GM18951 (cell line): ENCODE measurements around the gene FER.
"Not testable (repeated sequence)": the region's sequence is repeated elsewhere in the genome, so short reads cannot be mapped to it uniquely, and the experiment has no call there.

Experiments
- POLR2A ChIP-seq: IDR thresholded peaks from 4 replicates; pipeline ENCODE4 v1.6.1; 2011; ENCODE audit warnings: mild to moderate bottlenecking; ENCODE audit not compliant: insufficient read length, insufficient read depth; ENCODE audit errors: extremely low read depth
- in situ Hi-C: fragments of 300-500 bp; cut with MboI; formaldehyde crosslinking; loops from one replicate; pipeline ENCODE4 v1.12.0; 2022; ENCODE audit warnings: low sequenced_read_pairs, mixed read lengths, inconsistent platforms; ENCODE audit not compliant: unreplicated experiment

The FER gene

GRCh38 chr5:108953940-108954339, 206.2 kb downstream of the FER start:
- TF ChIP-seq POLR2A: no peak

DNA sequence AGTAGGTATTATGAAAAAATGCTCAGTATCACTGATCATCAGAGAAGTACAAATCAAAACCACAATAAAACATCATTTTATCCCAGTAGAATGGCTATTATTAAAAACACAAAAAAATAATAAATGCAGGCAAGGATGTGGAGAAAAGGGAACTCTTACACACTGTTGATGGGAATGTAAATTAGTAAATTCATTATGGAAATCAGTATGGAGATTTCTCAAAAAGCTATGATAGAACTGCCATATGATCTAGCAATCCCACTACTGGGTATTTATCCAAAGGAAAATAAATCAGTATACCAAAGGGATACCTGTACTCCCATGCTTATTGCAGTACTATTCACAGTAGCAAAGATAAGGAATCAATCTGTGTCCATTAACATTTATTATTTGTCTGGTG, 209.6 kb downstream of the FER start:
- in situ Hi-C loops: no loop called here
- no peak for TF ChIP-seq POLR2A

More at GRCh38 chr5:108953940-108954339, 206.2 kb downstream of the FER start:
- in situ Hi-C loops: no loop called here

GRCh38 chr5:108966910-108967309, 219.2 kb downstream of the FER start:
- TF ChIP-seq POLR2A: no peak
- in situ Hi-C loops: no loop called here

DNA sequence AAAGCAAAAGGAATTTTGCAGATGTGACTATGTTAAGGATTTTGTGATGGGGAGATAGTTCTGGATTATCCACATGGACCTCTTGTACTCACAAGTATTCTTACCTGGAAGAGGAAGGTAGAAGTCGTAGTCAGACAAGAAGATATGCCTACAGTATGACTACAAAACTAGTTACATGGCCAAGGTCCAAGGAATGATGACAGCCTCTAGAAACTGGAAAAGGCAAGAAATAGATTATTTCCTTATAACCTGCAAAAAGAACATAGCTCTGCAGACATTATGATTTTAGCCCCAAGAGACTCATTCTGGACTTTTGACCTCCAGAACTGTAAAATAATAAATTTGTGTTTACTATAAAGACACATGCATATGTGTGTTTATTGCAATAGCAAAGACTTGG, 226.9 kb downstream of the FER start:
- TF ChIP-seq POLR2A: no peak
- in situ Hi-C loops: no loop called here

DNA sequence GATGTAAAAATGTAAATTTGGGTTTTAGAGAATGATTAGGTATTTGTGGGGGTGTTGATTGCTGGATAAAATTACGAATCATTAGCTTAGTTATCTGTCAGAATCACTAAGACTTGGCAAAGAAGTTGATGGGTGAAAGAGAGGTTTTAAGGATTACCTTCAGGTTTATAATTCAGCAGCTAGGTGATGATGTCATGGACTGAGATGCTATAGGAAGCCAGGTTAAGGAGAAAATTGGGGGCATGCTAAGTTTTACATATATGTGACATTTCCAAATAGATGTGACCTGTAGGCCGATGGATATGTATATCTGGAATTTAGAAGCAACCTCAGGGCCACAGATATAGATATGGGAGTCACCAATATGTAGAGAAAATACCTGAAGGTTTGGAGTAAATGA, 228.0 kb downstream of the FER start:
- in situ Hi-C loops: no loop called here
- TF ChIP-seq POLR2A: no peak

- no peak for TF ChIP-seq POLR2A
- in situ Hi-C loops: no loop called here
Measured at GRCh38 chr5:108983461-108984092, 235.9 kb downstream of the FER start.

- TF ChIP-seq POLR2A: no peak
- in situ Hi-C loops: no loop called here
Measured at GRCh38 chr5:108989761-108990392, 242.2 kb downstream of the FER start.

DNA sequence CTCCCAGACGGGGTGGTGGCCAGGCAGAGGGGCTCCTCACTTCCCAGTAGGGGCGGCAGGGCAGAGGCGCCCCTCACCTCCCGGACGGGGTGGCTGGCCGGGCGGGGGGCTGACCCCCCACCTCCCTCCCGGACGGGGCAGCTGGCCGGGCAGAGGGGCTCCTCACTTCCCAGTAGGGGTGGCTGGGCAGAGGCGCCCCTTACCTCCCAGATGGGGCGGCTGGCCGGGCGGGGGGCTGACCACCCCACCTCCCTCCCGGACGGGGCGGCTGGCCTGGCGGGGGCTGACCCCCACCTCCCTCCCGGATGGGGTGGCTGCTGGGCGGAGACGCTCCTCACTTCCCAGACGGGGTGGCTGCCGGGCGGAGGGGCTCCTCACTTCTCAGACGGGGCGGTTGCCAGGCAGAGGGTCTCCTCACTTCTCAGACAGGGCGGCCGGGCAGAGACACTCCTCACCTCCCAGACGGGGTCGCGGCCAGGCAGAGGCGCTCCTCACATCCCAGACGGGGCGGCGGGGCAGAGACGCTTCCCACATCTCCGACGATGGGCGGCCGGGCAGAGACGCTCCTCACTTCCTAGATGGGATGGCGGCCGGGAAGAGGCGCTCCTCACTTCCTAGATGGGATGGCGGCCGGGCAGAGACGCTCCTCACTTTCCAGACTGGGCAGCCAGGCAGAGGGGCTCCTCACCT, 244.8 kb downstream of the FER start:
- in situ Hi-C loops: not testable (repeated sequence)

DNA sequence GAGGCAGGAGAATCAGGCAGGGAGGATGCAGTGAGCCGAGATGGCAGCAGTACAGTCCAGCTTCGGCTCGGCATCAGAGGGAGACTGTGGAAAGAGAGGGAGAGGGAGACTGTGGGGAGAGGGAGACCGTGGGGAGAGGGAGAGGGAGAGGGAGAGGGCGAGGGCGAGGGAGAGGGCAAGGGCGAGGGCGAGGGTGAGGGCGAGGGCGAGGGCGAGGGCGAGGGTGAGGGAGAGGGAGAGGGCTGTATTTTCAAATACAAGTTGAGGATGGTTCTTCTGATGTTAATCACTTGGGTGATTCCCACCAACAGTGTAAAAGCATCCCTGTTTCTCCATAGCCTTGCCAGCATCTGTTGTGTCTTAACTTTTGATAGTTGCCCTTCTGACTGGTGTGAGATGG, 245.7 kb downstream of the FER start:
- in situ Hi-C loops: not testable (repeated sequence)

DNA sequence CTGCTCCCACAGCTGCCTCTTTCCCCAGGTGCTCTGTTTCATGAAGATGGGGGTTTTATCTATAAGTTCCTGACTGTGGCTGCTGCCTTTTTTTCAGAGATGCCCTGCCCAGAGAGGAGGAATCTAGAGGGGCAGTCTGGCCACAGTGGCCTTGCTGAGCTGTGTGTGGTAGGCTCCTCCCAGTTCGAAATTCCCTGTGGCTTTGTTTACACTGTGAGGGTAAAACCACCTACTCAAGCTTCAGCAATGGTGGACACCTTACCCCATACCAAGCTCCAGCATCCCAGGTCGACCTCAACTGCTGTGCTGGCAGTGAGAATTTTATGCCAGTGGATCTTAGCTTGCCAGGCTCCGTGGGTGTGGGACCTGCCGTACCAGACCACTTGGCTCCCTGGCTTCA, 250.0 kb downstream of the FER start:
- in situ Hi-C loops: no loop called here
- no peak for TF ChIP-seq POLR2A

- TF ChIP-seq POLR2A: no peak
- in situ Hi-C loops: no loop called here
Measured at GRCh38 chr5:108998216-108998615, 250.5 kb downstream of the FER start.

- in situ Hi-C loops: no loop called here
- no peak for TF ChIP-seq POLR2A
Measured at GRCh38 chr5:109003928-109004327, 256.2 kb downstream of the FER start.

DNA sequence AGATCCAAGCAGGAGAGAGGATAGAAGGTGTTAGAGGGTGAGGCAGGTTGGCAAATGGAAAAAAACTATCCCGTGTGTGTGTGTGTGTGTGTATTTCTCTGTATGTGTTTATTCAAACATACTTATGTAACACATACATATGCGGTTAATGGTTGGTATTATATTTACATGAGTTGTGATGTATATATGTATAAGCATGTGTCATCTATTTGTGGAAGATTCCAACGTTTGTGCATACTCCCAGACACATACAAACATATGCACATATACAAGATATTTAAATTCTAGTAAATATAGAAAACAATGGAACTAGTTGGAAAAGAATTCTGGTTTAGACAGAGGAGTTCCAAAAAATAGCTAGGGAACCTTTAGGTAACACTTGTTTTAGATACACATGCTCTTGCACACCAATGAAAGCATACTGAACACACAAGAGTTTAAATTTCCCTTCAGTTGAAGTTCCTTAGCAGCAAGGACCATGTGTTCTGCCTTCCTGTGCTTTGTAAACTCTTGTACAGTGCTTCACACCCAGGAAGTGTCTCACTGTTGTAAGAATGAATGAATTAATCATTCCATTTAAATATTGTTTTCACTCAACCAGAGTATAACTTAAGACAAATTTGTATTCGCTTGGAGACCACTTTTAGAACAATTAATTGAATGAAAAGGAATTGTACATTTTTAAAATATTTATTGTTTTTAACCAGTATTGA, 257.8 kb downstream of the FER start:
- no peak for TF ChIP-seq POLR2A
- in situ Hi-C loops: no loop called here

DNA sequence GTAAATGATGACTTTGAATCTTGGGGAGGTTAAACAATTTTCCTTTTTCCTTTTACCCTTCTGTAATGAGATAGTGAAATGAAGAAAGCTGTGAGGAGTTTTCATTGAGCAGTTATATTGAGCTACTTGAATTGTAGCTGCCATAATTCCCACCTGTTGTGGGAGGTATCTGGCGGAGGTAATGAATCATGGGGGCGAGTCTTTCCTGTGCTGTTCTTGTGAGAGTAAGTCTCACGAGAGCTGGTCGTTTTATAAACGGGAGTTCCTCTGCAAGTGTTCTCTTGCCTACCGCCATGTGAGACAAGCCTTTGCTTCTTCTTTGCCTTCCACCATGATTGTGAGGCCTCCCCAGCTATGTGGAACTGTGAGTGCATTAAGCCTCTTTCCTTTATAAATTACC, 258.4 kb downstream of the FER start:
- no peak for TF ChIP-seq POLR2A
- in situ Hi-C loops: no loop called here

GRCh38 chr5:109016300-109016699, 268.6 kb downstream of the FER start:
- in situ Hi-C loops: no loop called here
- no peak for TF ChIP-seq POLR2A
